GM10847 (cell line): Measurements from ENCODE around the gene CLMP.

Experiments used
- POLR2A ChIP-seq: IDR thresholded peaks from 2 replicates; pipeline ENCODE4 v1.6.1; 2011; ENCODE audit not compliant: insufficient read length; ENCODE audit errors: extremely low read depth

Gene CLMP

GRCh38 chr11:123187248-123187647 is 7.8 kb downstream of the CLMP start:
- TF ChIP-seq POLR2A, result no peak

DNA sequence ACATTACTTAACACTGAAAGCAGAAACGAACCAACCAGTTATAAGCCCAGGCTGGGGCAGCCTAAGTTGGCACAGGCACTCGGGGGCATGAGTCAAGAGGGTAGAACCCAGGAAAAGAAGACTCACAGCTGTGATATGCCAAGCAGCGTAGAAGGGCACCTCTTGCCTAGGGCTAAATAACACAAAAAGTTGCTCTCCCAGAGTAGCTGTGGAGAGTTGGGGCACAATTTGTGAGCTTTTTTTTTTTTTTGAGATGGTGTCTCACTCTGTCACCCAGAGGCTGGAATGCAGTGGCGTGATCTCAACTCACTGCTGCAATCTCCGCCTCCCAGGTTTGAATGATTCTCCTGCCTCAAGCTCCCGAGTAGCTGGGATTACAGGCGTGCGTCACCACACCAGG is 8.8 kb downstream of the CLMP start:
- no peak for TF ChIP-seq POLR2A

DNA sequence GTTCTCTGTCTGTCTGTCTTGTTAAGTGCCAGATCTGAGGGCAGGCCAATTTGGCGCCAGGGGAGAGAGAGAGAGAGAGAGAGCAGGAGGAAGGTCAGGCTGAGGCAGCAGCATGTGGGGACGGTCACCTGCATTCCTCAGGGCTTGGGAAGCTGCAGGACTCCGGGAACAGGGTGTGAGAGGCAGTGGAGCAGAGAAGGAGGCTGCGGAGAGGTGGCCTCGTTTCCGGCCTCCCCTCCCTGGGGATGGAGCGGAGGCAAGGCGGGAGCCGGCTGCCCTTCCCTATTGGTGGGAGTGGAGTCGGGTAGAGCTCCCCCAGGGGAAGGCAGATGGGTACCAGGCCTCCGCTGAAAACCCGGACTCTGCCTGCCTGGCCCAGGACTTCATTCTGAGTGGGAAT is 9.7 kb downstream of the CLMP start:
- TF ChIP-seq POLR2A, result no peak

DNA sequence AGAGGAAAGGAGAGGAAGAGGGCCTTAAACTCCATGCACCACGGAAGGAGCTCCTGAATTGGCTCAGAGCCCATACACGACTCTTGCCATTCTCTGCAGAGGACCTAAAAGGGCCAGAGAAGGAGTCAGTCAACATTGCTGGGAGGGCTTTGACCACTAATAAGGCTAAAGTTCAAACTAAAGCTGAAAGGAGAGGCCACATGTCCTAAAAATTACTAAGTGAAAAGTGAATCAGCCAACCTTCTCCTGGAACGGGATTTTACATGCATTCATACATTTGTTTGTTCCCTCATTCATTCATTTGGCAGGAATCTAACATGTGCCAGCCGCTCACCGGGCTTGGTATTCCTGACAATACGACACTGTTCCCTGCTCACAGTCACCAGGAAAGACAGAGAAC is 10.5 kb downstream of the CLMP start:
- no peak for TF ChIP-seq POLR2A

- TF ChIP-seq POLR2A, result no peak
Measured at GRCh38 chr11:123183391-123184099, 11.5 kb downstream of the CLMP start.

DNA sequence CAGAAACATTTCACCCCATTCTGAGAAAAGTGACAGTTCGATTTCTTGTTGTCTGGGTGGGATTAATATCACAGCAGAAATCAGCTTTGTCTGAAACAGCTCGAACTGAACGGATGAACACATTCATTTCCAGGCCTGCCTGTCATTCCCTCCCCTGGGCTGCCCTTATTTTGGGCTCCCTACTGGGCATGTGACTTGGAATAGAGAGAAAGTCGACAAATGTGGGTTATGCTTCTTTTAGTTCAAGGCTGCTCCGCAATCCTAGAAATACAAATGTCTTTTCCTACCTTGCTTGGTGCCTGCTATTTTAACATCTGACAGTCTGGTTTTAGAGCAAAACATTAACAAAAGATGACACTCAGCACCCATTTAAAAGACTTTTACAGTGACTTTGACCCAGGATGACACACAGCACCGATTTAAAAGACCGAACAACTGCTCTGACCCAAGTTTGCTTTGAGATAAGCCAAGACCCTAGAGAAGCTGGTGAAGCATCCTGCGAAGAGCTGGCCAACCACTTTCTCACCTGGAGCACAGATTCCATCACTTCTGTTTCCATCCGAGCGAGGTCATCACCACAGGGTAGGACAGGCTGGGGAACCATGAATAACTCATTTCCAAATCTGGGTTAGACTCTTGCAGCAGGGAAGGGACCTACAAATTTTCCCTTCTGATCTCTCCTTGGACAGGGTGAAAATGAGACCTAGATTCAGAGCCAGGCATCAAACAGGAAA is 13.1 kb downstream of the CLMP start:
- TF ChIP-seq POLR2A, result no peak

GRCh38 chr11:123181075-123181474 is 14.0 kb downstream of the CLMP start:
- no peak for TF ChIP-seq POLR2A

GRCh38 chr11:123180574-123180973 is 14.5 kb downstream of the CLMP start:
- TF ChIP-seq POLR2A, result no peak

DNA sequence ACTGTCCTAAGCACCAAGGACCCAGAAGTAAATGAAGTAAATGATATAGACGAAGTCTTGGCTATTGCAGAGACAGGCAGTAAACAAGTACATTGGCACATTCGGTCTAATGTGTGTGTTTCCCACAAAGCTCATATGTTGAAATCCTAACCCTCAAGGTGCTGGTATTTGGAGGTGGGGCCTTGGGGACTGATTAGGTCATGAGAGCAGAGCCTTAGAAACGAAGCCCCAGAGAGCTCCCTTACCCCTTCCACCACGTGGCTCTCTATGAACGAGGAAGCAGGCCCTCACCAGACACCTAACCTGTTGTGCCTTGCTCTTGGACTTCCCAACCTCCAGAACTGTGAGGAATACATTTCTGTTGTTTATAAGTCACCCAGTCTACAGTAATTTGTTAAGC is 14.9 kb downstream of the CLMP start:
- TF ChIP-seq POLR2A, result no peak

GRCh38 chr11:123179586-123179985 is 15.5 kb downstream of the CLMP start:
- no peak for TF ChIP-seq POLR2A

DNA sequence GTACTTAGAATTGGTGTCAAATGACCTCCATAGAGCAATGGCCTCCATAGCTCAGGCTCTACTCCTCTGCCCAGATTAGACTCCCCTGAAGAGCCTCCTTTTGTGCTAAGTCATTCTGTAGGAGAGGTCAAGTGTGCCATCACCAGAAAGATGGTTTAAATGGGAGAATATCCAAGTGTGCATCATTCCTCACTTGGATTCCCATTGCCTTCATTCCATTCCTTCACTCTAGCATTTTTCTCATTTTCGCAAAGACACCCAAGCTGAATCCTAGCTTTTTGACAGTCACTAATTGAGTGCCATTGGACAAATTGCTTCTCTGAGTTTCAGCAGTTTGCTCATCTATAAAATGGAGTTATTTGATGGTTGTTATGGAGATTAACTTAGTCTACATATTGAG is 16.9 kb downstream of the CLMP start:
- TF ChIP-seq POLR2A, result no peak

GRCh38 chr11:123176785-123177184 is 18.3 kb downstream of the CLMP start:
- no peak for TF ChIP-seq POLR2A

GRCh38 chr11:123174196-123175183 is 20.6 kb downstream of the CLMP start:
- no peak for TF ChIP-seq POLR2A

DNA sequence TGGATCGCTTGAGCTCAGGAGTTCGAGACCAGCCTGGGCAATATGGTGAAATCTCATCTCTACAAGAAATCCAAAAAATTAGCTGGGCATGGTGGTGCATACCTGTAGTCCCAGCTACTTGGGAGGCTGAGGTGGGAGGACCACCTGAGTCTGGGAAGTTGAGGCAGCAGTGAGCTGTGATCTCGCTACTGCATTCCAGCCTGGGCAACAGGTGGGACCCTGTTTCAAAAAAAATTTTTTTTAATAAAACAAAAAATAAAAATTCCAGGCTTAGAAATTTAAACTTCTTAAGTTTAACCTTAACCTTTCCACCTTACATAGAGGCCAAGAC is 21.2 kb downstream of the CLMP start:
- TF ChIP-seq POLR2A, result no peak

DNA sequence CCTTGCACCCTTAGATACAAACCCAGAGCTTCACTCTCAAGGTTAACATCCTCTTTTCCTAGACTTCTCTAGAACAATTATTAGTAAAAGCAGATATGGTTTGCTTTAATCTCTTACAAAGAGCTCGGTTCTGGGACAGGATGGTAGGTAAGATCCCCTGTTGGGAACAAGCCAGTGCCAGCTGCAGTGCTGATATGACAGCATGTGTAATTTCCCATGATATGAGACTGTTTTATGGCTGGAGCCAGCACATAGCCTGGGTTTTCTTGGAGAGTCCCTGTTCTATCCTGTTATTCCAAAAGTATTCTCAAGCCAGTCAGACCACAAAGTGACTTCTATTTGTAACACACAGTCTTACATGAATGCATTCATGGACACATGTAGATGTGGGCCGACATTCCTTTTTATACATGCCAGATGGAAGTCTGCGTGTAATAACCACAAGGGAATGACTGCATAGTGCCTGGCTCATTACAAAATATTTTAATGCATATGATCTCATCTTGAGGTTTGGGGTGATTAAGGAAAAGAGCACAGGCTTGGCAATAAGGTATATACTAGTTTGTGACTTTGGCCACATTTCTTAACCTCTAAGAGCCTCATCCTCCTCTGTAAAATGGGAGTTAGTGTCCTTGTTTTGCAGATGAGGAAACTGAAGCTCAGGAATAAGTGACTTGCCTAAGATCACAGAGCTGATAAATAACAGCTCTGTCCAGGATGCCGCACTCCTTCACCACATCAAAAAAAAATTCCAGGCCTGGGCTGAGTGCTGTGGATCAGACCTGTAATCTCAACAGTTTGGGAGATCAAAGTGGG is 21.8 kb downstream of the CLMP start:
- TF ChIP-seq POLR2A, result no peak
